GM10266 (cell line): Measurements from ENCODE around the gene TTLL11.

Source experiments
- DNase-seq: peaks from one replicate; pipeline ENCODE4 v3.0.0; 2012; ENCODE audit errors: extremely low spot score
- TF ChIP-seq, protein P1 (sequence below): IDR thresholded peaks from 2 replicates; pipeline ENCODE4 v1.5.1; 2012; ENCODE audit warnings: mild to moderate bottlenecking, low read depth; ENCODE audit not compliant: control insufficient read depth, insufficient read depth; ENCODE audit errors: missing control alignments

Gene TTLL11

DNA sequence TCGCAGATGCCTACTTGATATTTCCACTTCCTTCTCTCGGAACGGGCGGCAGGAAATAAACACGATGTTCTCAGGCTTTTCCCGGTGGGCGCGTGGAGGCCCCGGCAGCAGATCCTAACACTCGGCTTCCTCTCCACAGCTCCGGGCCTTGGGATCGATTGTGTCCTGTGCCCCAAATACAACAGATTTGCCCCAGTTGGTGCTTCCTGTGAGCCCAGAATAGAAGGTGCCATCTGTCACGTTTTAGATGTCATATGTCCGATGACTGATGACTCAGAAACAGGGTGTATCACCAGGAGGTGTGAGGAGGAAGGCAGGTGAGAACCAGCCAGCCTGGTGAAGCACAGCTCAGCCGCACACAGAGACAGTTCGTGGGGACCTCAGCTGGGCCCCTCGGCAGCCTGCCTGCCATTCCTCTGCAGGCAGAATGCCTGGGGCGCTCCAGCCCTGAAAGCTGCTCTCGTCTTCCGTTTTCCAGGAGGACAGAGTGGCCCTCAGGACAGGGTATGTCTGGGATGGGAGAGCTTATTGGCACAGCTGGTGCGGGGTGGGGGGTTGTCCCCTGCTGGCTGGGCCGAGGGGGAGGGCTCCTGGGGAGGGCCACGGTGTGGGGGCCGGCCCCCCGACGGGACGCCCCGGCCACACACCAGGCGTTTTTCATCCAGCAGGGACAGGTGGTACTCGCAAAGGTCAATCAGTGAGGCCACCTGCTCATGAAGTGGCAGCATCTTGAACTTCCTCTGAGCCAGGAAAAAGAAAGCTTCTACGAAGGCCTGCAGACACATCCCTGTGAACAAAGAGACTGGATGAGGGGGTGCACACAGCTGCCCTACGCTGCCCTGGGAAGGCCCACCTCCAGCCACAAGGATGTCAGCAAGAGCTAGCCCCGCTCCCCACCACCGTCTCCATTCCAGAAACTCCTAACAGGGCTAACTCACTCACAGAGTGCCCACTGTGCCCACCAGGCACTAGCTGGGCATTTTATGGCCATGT is 270.7 kb downstream of the TTLL11 start:
- TF ChIP-seq, protein P1, sequence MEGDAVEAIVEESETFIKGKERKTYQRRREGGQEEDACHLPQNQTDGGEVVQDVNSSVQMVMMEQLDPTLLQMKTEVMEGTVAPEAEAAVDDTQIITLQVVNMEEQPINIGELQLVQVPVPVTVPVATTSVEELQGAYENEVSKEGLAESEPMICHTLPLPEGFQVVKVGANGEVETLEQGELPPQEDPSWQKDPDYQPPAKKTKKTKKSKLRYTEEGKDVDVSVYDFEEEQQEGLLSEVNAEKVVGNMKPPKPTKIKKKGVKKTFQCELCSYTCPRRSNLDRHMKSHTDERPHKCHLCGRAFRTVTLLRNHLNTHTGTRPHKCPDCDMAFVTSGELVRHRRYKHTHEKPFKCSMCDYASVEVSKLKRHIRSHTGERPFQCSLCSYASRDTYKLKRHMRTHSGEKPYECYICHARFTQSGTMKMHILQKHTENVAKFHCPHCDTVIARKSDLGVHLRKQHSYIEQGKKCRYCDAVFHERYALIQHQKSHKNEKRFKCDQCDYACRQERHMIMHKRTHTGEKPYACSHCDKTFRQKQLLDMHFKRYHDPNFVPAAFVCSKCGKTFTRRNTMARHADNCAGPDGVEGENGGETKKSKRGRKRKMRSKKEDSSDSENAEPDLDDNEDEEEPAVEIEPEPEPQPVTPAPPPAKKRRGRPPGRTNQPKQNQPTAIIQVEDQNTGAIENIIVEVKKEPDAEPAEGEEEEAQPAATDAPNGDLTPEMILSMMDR: no peak
- DNase-seq: no peak

DNA sequence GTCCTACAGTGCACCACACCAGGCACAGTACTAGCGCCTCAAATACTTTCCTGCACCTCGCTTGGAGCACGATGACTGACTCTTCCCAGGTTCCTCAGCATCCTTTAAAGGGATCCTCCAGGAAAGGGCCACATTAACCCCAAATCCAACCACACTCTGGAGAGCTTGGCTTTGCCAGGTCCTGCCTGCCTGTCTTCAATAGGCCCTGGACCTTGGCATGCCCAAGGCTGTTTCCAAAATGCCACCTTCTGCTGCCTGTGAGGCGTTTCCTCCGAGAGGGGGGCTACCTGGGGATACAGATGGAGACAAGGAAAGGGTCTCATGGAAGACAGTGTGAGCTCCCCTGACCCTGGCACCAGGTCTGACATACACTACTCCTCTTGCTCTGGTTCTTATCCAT is 271.8 kb downstream of the TTLL11 start:
- TF ChIP-seq, protein P1: no peak
- no peak for DNase-seq

- DNase-seq: no peak
- TF ChIP-seq, protein P1: no peak
These were observed 272.7 kb downstream of the TTLL11 start for GRCh38 chr9:121820286-121821005.

DNA sequence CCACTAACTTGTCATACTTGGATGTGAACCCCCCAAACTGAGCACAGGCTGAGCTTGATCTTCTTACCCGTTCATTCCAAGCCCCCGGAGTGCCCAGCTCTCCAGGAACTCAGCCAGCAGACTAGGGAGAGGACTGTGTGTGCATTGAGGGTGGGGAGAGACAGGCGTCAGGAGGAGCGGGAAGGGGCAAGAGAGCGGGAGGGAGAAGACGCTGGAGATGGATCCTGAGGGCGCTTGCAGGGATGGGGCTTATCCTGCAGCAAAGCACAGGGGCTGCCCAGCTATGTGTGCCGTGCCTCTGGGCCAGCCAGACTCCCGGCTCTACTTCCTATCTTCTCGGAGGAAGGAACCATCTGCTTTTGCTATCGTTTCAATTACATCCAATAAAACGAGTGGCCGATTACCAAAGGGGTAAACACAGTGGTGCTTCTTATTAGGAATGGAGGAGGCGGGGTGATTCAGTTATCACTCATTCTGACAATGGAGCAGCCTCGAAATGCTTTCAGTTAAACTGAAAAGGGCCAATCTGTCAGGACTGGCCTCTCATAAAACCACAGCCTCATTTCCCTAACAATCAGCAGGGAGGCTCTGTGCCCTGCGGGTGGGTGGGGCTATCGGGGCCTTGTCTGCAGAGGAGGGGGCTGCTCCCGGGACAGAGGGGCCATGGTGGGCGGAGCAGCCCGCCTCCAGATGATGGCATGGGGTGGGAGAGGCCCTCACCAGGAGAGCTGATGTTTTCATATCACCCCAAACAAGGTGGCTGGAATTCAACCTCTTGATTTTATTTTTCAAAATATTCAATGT is 273.5 kb downstream of the TTLL11 start:
- TF ChIP-seq, protein P1: no peak
- DNase-seq: no peak

- TF ChIP-seq, protein P1: no peak
- DNase-seq: no peak
These were observed 274.2 kb downstream of the TTLL11 start for GRCh38 chr9:121818841-121819427.

GRCh38 chr9:121818016-121818661 is 275.0 kb downstream of the TTLL11 start:
- TF ChIP-seq, protein P1: no peak
- DNase-seq: no peak
